Suprapubic skin (tissue), 4 donors: ENCODE measurements around the gene INS. TPM values are rescaled to one million over a fixed set of nuclear protein-coding genes. Genes with fewer than 3 reads are reported as not detected.

ENCODE experiments used
- DNase-seq, 2 donors: peaks; one replicate each; pipeline ENCODE4 v3.0.0-alpha.2; 2019; ENCODE audit warnings: low spot score in 2 of 2
- H3K27ac ChIP-seq: fragments of 200-600 bp; sonication (generic); one replicate; pipeline ENCODE4 v1.5.1; 2019
- H3K27me3 ChIP-seq: fragments of 200-600 bp; sonication (generic); one replicate; pipeline ENCODE4 v1.5.1; 2019
- H3K36me3 ChIP-seq: fragments of 200-600 bp; sonication (generic); one replicate; pipeline ENCODE4 v1.5.1; 2019
- H3K4me1 ChIP-seq: fragments of 200-600 bp; sonication (generic); one replicate; pipeline ENCODE4 v1.5.1; 2019
- H3K4me3 ChIP-seq: fragments of 200-600 bp; sonication (generic); one replicate; pipeline ENCODE4 v1.5.1; 2019; ENCODE audit warnings: mild to moderate bottlenecking
- H3K9me3 ChIP-seq: fragments of 200-600 bp; sonication (generic); one replicate; pipeline ENCODE4 v1.5.1; 2019
- CTCF ChIP-seq, 2 donors: fragments of 200-600 bp in 1 of 2; fragments of 450-650 bp in 1 of 2; sonication (generic) in 1 of 2; IDR thresholded peaks; one replicate each; pipeline ENCODE4 v1.5.1; 2016 to 2019; ENCODE audit warnings: antibody characterized with exemption in 2 of 2, mild to moderate bottlenecking in 1 of 2, moderate library complexity in 1 of 2
- EP300 ChIP-seq: sonication (generic); formaldehyde crosslinking; IDR thresholded peaks from one replicate; pipeline ENCODE4 v1.6.1; 2017; ENCODE audit warnings: antibody characterized with exemption
- POLR2A ChIP-seq, 2 donors: fragments of 450-650 bp; IDR thresholded peaks; one replicate each; pipeline ENCODE4 v1.6.1; 2017; ENCODE audit warnings: antibody characterized with exemption in 2 of 2, mild to moderate bottlenecking in 2 of 2, moderate library complexity in 2 of 2
- POLR2AphosphoS5 ChIP-seq, 3 donors: sonication (generic); formaldehyde crosslinking; IDR thresholded peaks; one replicate each; pipeline ENCODE4 v1.6.1; 2017; ENCODE audit warnings: antibody characterized with exemption in 3 of 3
- WGBS: methylation state at CpG from one replicate; pipeline ENCODE4 v1.1.5; 2018; 5-methylcytosine and 5-hydroxymethylcytosine counted together
- total RNA-seq, 4 donors: library from RNA; depleted of rRNA; stranded (reverse); fragments of >200 nt; gene quantifications; one replicate each; pipeline ENCODE4 v1.1.0, GENCODE V29; 2016

INS gene
- total RNA-seq, 4 donors from 2014 or later: not detected

GRCh38 chr11:2120359-2121100 lies 40.5 kb downstream of the INS start:
- no peak overlapping the region for H3K27ac ChIP-seq
- H3K4me1 ChIP-seq: no peaks in the 10 kb centered on the region
- WGBS: 61% methylated on average over 10 of the region's 23 CpGs
- H3K9me3 ChIP-seq: peaks cover 5% of the 10 kb centered on the region
- no peak overlapping the region for H3K4me3 ChIP-seq
- DNase-seq: no peak
- H3K27me3 ChIP-seq: peaks cover 48% of the 10 kb centered on the region
- TF ChIP-seq POLR2A (IDR thresholded peaks at IDR 0.05) (no peak), POLR2AphosphoS5 (IDR thresholded peaks at IDR 0.05) (no peak), CTCF (IDR thresholded peaks at IDR 0.05) (no peak), EP300 (no peak)
- no peaks in the 10 kb centered on the region for H3K36me3 ChIP-seq

- Histone ChIP-seq H3K9me3 (peaks cover 5% of the 10 kb centered on the region), H3K4me3 (no peak overlapping the region), H3K27me3 (peaks cover 37% of the 10 kb centered on the region), H3K36me3 (no peaks in the 10 kb centered on the region), H3K27ac (no peak overlapping the region), H3K4me1 (no peaks in the 10 kb centered on the region)
- TF ChIP-seq EP300: no peak
- TF ChIP-seq POLR2A (IDR thresholded peaks at IDR 0.05): no peak
- TF ChIP-seq CTCF (IDR thresholded peaks at IDR 0.05): no peak
- TF ChIP-seq POLR2AphosphoS5 (IDR thresholded peaks at IDR 0.05): no peak
- WGBS: 55% methylated on average over 4 of the region's 4 CpGs
- no peak for DNase-seq
Measured at GRCh38 chr11:2118677-2119076, 42.3 kb downstream of the INS start.

GRCh38 chr11:2116680-2117079 lies 44.3 kb downstream of the INS start:
- Histone ChIP-seq H3K36me3 (no peaks in the 10 kb centered on the region), H3K27ac (no peak overlapping the region), H3K9me3 (peaks cover 5% of the 10 kb centered on the region), H3K4me1 (no peaks in the 10 kb centered on the region), H3K27me3 (peaks cover 20% of the 10 kb centered on the region), H3K4me3 (no peak overlapping the region)
- no peak for DNase-seq
- no peak for TF ChIP-seq EP300
- no peak for TF ChIP-seq POLR2A (IDR thresholded peaks at IDR 0.05)
- no peak for TF ChIP-seq POLR2AphosphoS5 (IDR thresholded peaks at IDR 0.05)
- no peak for TF ChIP-seq CTCF (IDR thresholded peaks at IDR 0.05)
- WGBS: 90% methylated on average over 1 of the region's 1 CpG

- Histone ChIP-seq H3K4me1 (no peaks in the 10 kb centered on the region), H3K9me3 (peaks cover 5% of the 10 kb centered on the region), H3K27ac (no peak overlapping the region), H3K27me3 (peaks cover 6% of the 10 kb centered on the region), H3K36me3 (no peaks in the 10 kb centered on the region), H3K4me3 (no peak overlapping the region)
- 92% methylated on average over 2 of the region's 12 CpGs for WGBS
- TF ChIP-seq EP300 (no peak), POLR2A (IDR thresholded peaks at IDR 0.05) (no peak), POLR2AphosphoS5 (IDR thresholded peaks at IDR 0.05) (no peak), CTCF (IDR thresholded peaks at IDR 0.05) (no peak)
- no peak for DNase-seq
Measured at GRCh38 chr11:2115308-2115707, 45.7 kb downstream of the INS start.

GRCh38 chr11:2114430-2115241 lies 46.4 kb downstream of the INS start:
- H3K27me3 ChIP-seq: peaks cover 5% of the 10 kb centered on the region
- TF ChIP-seq CTCF (IDR thresholded peaks at IDR 0.05) (no peak), EP300 (no peak)
- WGBS: 77% methylated on average over 24 of the region's 32 CpGs
- no peaks in the 10 kb centered on the region for H3K4me1 ChIP-seq
- no peak overlapping the region for H3K27ac ChIP-seq
- H3K36me3 ChIP-seq: no peaks in the 10 kb centered on the region
- H3K4me3 ChIP-seq: no peak overlapping the region
- H3K9me3 ChIP-seq: peaks cover 5% of the 10 kb centered on the region
- DNase-seq: no peak
